ENCODE data around the gene ZNF641. TPM values are rescaled to one million over a fixed set of nuclear protein-coding genes. Genes with fewer than 3 reads are reported as not detected.

ZNF641 gene
- total and polyA plus RNA-seq, 5 donors from 2014 or later, result 9.2 to 20.4 (median 9.8) TPM

DNA sequence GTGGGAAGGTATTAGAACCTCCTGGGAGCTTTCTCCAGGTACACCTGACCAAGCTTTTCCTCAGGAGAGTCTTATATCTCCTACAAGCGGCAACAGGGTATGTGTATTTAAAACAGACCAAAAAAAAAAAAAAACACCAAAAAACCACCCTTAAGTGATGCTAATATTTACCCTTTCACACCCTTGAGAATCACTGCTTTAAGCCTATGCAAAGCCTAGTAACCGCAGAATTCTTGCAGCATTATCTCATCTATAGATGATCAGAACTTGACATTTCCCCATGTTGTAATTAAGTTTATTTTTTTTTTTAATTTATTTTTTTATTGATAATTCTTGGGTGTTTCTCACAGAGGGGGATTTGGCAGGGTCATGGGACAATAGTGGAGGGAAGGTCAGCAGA is 19.3 kb downstream of the ZNF641 start:
- Histone ChIP-seq H3K27ac (ENCODE audit: insufficient read depth, low read length, poor library complexity, severe bottlenecking) (no peak overlapping the region), H3K9me3 (ENCODE audit: control insufficient read depth in 2 of 2, low read length in 2 of 2) (no peaks in the 10 kb centered on the region), H3K27me3 (ENCODE audit: control insufficient read depth, insufficient read depth, low read length) (no peaks in the 10 kb centered on the region), H3K4me1 (ENCODE audit: control insufficient read depth, insufficient read depth, low read length, poor library complexity, severe bottlenecking) (peaks cover 7% of the 10 kb centered on the region), H3K36me3 (ENCODE audit: control insufficient read depth, insufficient read depth, low read length) (no peaks in the 10 kb centered on the region), H3K4me3 (ENCODE audit: low read depth, low read length) (no peak overlapping the region)
- H3K9me3 Mint-ChIP-seq, result peaks cover 0 to 2% (median 0%) of the 10 kb centered on the region in 7 donors
- ATAC-seq (ENCODE audit: low read depth in 2 of 2) (no peak), DNase-seq (no peak)
- H3K36me3 Mint-ChIP-seq, result peaks cover under 1% of the 10 kb centered on the region
- no peak overlapping the region for H3K4me3 Mint-ChIP-seq
- no peaks in the 10 kb centered on the region for H3K27me3 Mint-ChIP-seq
- no peak overlapping the region for H3K27ac Mint-ChIP-seq
- peaks cover 7 to 20% (median 12%) of the 10 kb centered on the region in 4 donors for H3K4me1 Mint-ChIP-seq

DNA sequence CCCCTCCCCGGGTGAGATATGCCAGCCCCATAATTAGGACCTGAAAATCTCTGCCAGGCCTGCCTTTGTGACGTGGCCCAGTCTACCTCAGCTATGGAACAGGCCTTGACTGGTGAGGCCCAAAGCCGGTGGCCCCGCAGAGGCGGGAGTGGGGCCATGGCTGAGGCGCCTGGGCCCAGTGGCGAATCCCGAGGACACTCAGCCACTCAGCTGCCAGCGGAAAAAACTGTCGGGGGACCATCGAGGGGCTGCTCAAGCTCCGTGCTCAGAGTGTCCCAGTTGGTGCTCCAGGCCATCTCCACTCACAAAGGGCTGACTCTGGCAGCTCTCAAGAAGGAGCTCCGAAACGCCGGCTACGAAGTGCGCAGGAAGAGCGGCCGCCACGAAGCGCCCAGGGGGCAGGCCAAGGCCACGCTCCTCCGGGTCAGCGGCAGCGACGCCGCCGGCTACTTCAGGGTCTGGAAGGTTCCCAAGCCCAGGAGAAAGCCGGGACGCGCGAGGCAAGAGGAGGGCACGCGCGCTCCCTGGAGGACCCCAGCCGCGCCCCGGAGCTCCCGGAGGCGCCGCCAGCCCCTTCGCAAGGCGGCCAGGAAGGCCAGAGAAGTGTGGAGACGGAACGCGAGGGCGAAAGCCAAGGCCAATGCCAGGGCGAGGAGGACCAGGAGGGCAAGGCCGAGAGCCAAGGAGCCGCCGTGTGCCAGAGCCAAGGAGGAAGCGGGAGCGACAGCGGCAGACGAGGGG is 21.4 kb downstream of the ZNF641 start:
- peaks cover 0 to 2% (median 0%) of the 10 kb centered on the region in 7 donors for H3K9me3 Mint-ChIP-seq
- ATAC-seq (ENCODE audit: low read depth in 2 of 2), result no peak
- peaks cover 6% of the 10 kb centered on the region for H3K27me3 Mint-ChIP-seq
- Histone ChIP-seq H3K4me3 (ENCODE audit: low read depth, low read length) (no peak overlapping the region), H3K36me3 (ENCODE audit: control insufficient read depth, insufficient read depth, low read length) (no peaks in the 10 kb centered on the region), H3K9me3 (ENCODE audit: control insufficient read depth in 2 of 2, low read length in 2 of 2) (no peaks in the 10 kb centered on the region), H3K27ac (ENCODE audit: insufficient read depth, low read length, poor library complexity, severe bottlenecking) (no peak overlapping the region), H3K4me1 (ENCODE audit: control insufficient read depth, insufficient read depth, low read length, poor library complexity, severe bottlenecking) (no peaks in the 10 kb centered on the region), H3K27me3 (ENCODE audit: control insufficient read depth, insufficient read depth, low read length) (no peaks in the 10 kb centered on the region)
- no peaks in the 10 kb centered on the region for H3K36me3 Mint-ChIP-seq
- peaks cover 1 to 9% (median 3%) of the 10 kb centered on the region in 4 donors for H3K4me1 Mint-ChIP-seq
- no peak overlapping the region for H3K4me3 Mint-ChIP-seq
- H3K27ac Mint-ChIP-seq, result no peak overlapping the region
- no peak for DNase-seq

GRCh38 chr12:48316491-48316890 is 34.2 kb downstream of the ZNF641 start:
- Histone ChIP-seq H3K4me3 (ENCODE audit: low read depth, low read length) (no peak overlapping the region), H3K9me3 (ENCODE audit: control insufficient read depth in 2 of 2, low read length in 2 of 2) (peaks cover 0 to 5% of the 10 kb centered on the region in 2 experiments), H3K4me1 (ENCODE audit: control insufficient read depth, insufficient read depth, low read length, poor library complexity, severe bottlenecking) (no peaks in the 10 kb centered on the region), H3K27ac (ENCODE audit: insufficient read depth, low read length, poor library complexity, severe bottlenecking) (no peak overlapping the region), H3K36me3 (ENCODE audit: control insufficient read depth, insufficient read depth, low read length) (no peaks in the 10 kb centered on the region), H3K27me3 (ENCODE audit: control insufficient read depth, insufficient read depth, low read length) (peaks cover 2% of the 10 kb centered on the region)
- peaks cover 0 to 10% (median 0%) of the 10 kb centered on the region in 7 donors for H3K9me3 Mint-ChIP-seq
- DNase-seq (no peak), ATAC-seq (ENCODE audit: low read depth in 2 of 2) (no peak)
- H3K4me1 Mint-ChIP-seq, result no peaks in the 10 kb centered on the region
- no peak overlapping the region for H3K27ac Mint-ChIP-seq
- H3K36me3 Mint-ChIP-seq, result no peaks in the 10 kb centered on the region
- H3K4me3 Mint-ChIP-seq, result no peak overlapping the region
- peaks cover 13% of the 10 kb centered on the region for H3K27me3 Mint-ChIP-seq

- Mint-ChIP-seq H3K4me1 (no peaks in the 10 kb centered on the region), H3K4me3 (no peak overlapping the region), H3K27me3 (peaks cover 4% of the 10 kb centered on the region), H3K9me3 (peaks cover 0 to 6% (median 0%) of the 10 kb centered on the region in 7 donors), H3K27ac (no peak overlapping the region), H3K36me3 (no peaks in the 10 kb centered on the region)
- Histone ChIP-seq H3K4me3 (ENCODE audit: low read depth, low read length) (no peak overlapping the region), H3K27ac (ENCODE audit: insufficient read depth, low read length, poor library complexity, severe bottlenecking) (no peak overlapping the region), H3K36me3 (ENCODE audit: control insufficient read depth, insufficient read depth, low read length) (no peaks in the 10 kb centered on the region), H3K9me3 (ENCODE audit: control insufficient read depth in 2 of 2, low read length in 2 of 2) (peaks cover 0 to 2% of the 10 kb centered on the region in 2 experiments), H3K27me3 (ENCODE audit: control insufficient read depth, insufficient read depth, low read length) (no peaks in the 10 kb centered on the region), H3K4me1 (ENCODE audit: control insufficient read depth, insufficient read depth, low read length, poor library complexity, severe bottlenecking) (no peaks in the 10 kb centered on the region)
- no peak for DNase-seq
- ATAC-seq (ENCODE audit: low read depth in 2 of 2), result no peak
Observed at GRCh38 chr12:48311313-48311712, 39.4 kb downstream of the ZNF641 start.

DNA sequence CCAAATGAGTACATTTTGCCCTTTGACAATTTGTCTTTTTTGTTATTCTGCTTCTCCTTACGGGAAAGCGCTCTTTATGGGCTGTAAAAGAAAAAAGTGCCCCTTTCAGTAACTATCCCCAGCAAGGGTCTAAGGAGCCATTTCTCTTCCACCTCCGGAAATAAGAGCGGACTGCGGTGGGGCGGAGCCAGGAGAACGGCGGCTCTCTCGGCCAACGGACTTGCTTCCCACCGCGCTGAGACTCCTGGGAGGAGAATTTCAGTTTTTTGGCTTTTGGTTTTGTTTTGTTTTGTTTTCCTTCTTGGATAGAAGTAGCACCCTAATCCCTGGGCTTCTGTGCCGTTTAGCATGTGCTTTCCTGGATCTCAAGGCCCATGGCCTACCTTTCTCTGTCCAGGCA is 43.5 kb downstream of the ZNF641 start:
- Histone ChIP-seq H3K9me3 (ENCODE audit: control insufficient read depth in 2 of 2, low read length in 2 of 2) (no peaks in the 10 kb centered on the region), H3K4me1 (ENCODE audit: control insufficient read depth, insufficient read depth, low read length, poor library complexity, severe bottlenecking) (no peaks in the 10 kb centered on the region), H3K27ac (ENCODE audit: insufficient read depth, low read length, poor library complexity, severe bottlenecking) (no peak overlapping the region), H3K27me3 (ENCODE audit: control insufficient read depth, insufficient read depth, low read length) (no peaks in the 10 kb centered on the region), H3K4me3 (ENCODE audit: low read depth, low read length) (no peak overlapping the region), H3K36me3 (ENCODE audit: control insufficient read depth, insufficient read depth, low read length) (no peaks in the 10 kb centered on the region)
- H3K4me3 Mint-ChIP-seq, result no peak overlapping the region
- H3K9me3 Mint-ChIP-seq, result no peaks in the 10 kb centered on the region
- H3K27ac Mint-ChIP-seq, result no peak overlapping the region
- peaks cover 8% of the 10 kb centered on the region for H3K27me3 Mint-ChIP-seq
- ATAC-seq (ENCODE audit: low read depth in 2 of 2) (no peak), DNase-seq (no peak)
- peaks cover 0 to 7% (median 0%) of the 10 kb centered on the region in 4 donors for H3K4me1 Mint-ChIP-seq
- H3K36me3 Mint-ChIP-seq, result no peaks in the 10 kb centered on the region

DNA sequence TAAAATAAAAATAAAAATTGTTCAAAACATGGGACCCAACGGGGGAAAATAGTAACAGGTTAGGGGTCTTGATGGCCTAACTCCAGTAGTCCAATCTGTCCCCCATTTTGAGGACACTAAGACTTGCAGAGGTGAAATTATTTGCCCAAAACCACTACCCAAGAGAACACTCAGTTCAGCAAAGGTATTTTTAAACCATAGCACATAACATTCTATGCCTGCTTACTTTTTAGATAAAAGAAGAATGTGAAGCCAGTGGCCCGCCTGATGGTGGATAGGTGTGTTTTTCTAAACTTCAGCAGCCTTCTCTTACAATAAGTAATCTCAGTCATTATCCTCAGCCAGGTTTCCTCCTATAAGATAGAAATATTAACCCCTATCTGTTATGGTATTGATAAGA is 45.5 kb downstream of the ZNF641 start:
- Histone ChIP-seq H3K4me3 (ENCODE audit: low read depth, low read length) (no peak overlapping the region), H3K4me1 (ENCODE audit: control insufficient read depth, insufficient read depth, low read length, poor library complexity, severe bottlenecking) (no peaks in the 10 kb centered on the region), H3K36me3 (ENCODE audit: control insufficient read depth, insufficient read depth, low read length) (no peaks in the 10 kb centered on the region), H3K9me3 (ENCODE audit: control insufficient read depth in 2 of 2, low read length in 2 of 2) (no peaks in the 10 kb centered on the region), H3K27me3 (ENCODE audit: control insufficient read depth, insufficient read depth, low read length) (no peaks in the 10 kb centered on the region), H3K27ac (ENCODE audit: insufficient read depth, low read length, poor library complexity, severe bottlenecking) (no peak overlapping the region)
- Mint-ChIP-seq H3K27ac (no peak overlapping the region), H3K27me3 (peaks cover 8% of the 10 kb centered on the region), H3K9me3 (no peaks in the 10 kb centered on the region), H3K4me3 (no peak overlapping the region), H3K4me1 (peaks cover 0 to 7% (median 0%) of the 10 kb centered on the region in 4 donors), H3K36me3 (no peaks in the 10 kb centered on the region)
- no peak for DNase-seq
- ATAC-seq (ENCODE audit: low read depth in 2 of 2), result no peak

DNA sequence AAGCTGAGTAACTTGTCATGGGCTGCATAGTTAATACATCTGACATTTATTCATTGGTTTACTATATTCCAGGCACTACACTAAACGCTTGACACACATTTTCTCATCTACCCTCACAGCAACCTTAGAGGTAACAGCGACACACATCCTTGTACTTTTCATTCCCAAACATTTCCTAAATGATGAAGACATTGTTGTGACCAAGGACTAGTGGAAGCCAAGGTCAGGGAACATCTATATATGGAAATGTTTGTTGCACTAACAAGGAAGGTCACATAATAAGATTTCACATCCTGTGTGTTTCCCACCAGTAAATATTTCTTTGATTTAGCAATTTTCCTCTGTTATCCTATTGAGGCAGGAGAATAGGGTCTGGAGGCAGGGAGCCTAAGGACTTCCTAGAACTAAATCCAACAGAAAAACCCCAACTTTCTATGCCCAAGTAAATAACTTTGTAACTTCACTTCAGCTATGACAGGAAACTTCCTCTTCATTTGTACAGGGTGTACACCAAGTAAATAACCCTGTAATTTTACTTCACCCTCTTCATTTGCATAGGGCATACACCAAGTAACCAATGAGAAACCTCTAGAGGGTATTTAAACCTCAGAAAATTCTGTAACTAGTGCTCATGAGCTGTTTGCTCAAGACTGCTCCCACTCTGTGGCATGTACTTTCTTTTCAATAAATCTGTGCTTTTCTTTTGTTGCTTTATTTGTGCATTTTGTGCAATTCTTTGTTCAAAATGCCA is 48.4 kb downstream of the ZNF641 start:
- H3K4me1 ChIP-seq (ENCODE audit: control insufficient read depth, insufficient read depth, low read length, poor library complexity, severe bottlenecking), result no peaks in the 10 kb centered on the region
- H3K4me3 ChIP-seq (ENCODE audit: low read depth, low read length), result no peak overlapping the region
- no peak overlapping the region for H3K4me3 Mint-ChIP-seq
- no peaks in the 10 kb centered on the region for H3K36me3 Mint-ChIP-seq
- no peaks in the 10 kb centered on the region for H3K9me3 ChIP-seq (ENCODE audit: control insufficient read depth in 2 of 2, low read length in 2 of 2)
- H3K27me3 ChIP-seq (ENCODE audit: control insufficient read depth, insufficient read depth, low read length), result no peaks in the 10 kb centered on the region
- H3K27ac Mint-ChIP-seq, result no peak overlapping the region
- no peaks in the 10 kb centered on the region for H3K36me3 ChIP-seq (ENCODE audit: control insufficient read depth, insufficient read depth, low read length)
- peaks cover 17% of the 10 kb centered on the region for H3K27me3 Mint-ChIP-seq
- no peaks in the 10 kb centered on the region for H3K9me3 Mint-ChIP-seq
- peaks cover 0 to 7% (median 2%) of the 10 kb centered on the region in 4 donors for H3K4me1 Mint-ChIP-seq
- ATAC-seq (ENCODE audit: low read depth in 2 of 2) (no peak), DNase-seq (no peak)
- H3K27ac ChIP-seq (ENCODE audit: insufficient read depth, low read length, poor library complexity, severe bottlenecking), result no peak overlapping the region

All from CD4-positive, CD25-positive, alpha-beta regulatory T cell (primary cell).